Panc1 (cell line): ENCODE data around the gene LENEP. TPM values are rescaled to one million over a fixed set of nuclear protein-coding genes. Genes with fewer than 3 reads are reported as not detected.

Experiments
- ATAC-seq: fragments of 200-7000 bp; cut with Tn5 transposase; 2 replicates; pipeline ENCODE4 v1.9.1; 2020; ENCODE audit warnings: mild to moderate bottlenecking, moderate library complexity
- Bru-seq: library from RNA; stranded (reverse); fragments of 400-500 nt; gene quantifications from one replicate; lab custom pipeline; 2021; lab: Mats Ljungman, UMichigan
- BruChase-seq, 2 experiments: library from RNA; stranded (reverse); fragments of 400-500 nt; gene quantifications; one replicate each; lab custom pipeline; 2021; lab: Mats Ljungman, UMichigan
- BruUV-seq: library from RNA; stranded (reverse); fragments of 400-500 nt; replicated peaks from 2 replicates; lab custom pipeline; 2021; lab: Mats Ljungman, UMichigan
- CTCF ChIA-PET: fragments of 300-600 bp; sonication (Branson Sonifier 250); formaldehyde crosslinking; loops from one replicate; lab custom pipeline; 2022; ENCODE audit warnings: antibody characterized with exemption; lab: Charles Lee
- POLR2A ChIA-PET: fragments of 300-600 bp; sonication (Branson Sonifier 250); formaldehyde crosslinking; loops from one replicate; lab custom pipeline; 2022; ENCODE audit warnings: antibody characterized with exemption; lab: Charles Lee
- DNase-seq: peaks from one replicate; pipeline ENCODE4 v3.0.0-alpha.2; 2010; ENCODE audit warnings: low read depth, low spot score
- H3K27ac ChIP-seq: 2 replicates; pipeline ENCODE4 v1.5.1; 2011; ENCODE audit warnings: mild to moderate bottlenecking, low read length, inconsistent platforms
- H3K27me3 ChIP-seq: fragments of 200-500 bp; sonication (Bioruptor generic); 2 replicates; pipeline ENCODE4 v1.6.0; 2014; ENCODE audit warnings: low read length, inconsistent platforms; ENCODE audit not compliant: control insufficient read depth, insufficient read depth
- H3K36me3 ChIP-seq: fragments of 200-500 bp; sonication (Bioruptor generic); 2 replicates; pipeline ENCODE4 v1.5.1; 2014; ENCODE audit warnings: inconsistent platforms, mild to moderate bottlenecking, low read length, moderate library complexity; ENCODE audit not compliant: control insufficient read depth, insufficient read depth
- H3K4me1 ChIP-seq: 2 replicates; pipeline ENCODE4 v1.5.1; 2011; ENCODE audit warnings: inconsistent platforms, mild to moderate bottlenecking, low read length, moderate library complexity; ENCODE audit not compliant: control insufficient read depth, insufficient read depth
- H3K4me3 ChIP-seq, 2 experiments: 2 replicates each; pipeline ENCODE4 v1.5.1; 2011 to 2012; ENCODE audit warnings: low read depth in 2 of 2, low read length in 2 of 2, mild to moderate bottlenecking in 2 of 2, inconsistent platforms in 1 of 2, moderate library complexity in 1 of 2
- H3K9me3 ChIP-seq: fragments of 200-500 bp; sonication (Bioruptor generic); 2 replicates; pipeline ENCODE4 v1.5.1; 2014; ENCODE audit warnings: low read depth, mild to moderate bottlenecking, inconsistent platforms, low read length, moderate library complexity; ENCODE audit not compliant: control insufficient read depth, insufficient read depth
- CTCF ChIP-seq: fragments of 450-650 bp; IDR thresholded peaks from 2 replicates; pipeline ENCODE4 v1.5.1; 2017; ENCODE audit warnings: mild to moderate bottlenecking
- REST ChIP-seq, 2 experiments: IDR thresholded peaks; 2 replicates each; pipeline ENCODE4 v1.6.1; 2011 to 2012; ENCODE audit warnings: low read depth in 2 of 2, control low read depth in 1 of 2, low read length in 1 of 2, mild to moderate bottlenecking in 1 of 2, moderate library complexity in 1 of 2; ENCODE audit not compliant: insufficient read depth in 1 of 2
- SIN3A ChIP-seq: IDR thresholded peaks from 2 replicates; pipeline ENCODE4 v1.6.1; 2012; ENCODE audit warnings: low read depth, mild to moderate bottlenecking, low read length, moderate library complexity, borderline replicate concordance; ENCODE audit not compliant: insufficient read depth
- TCF7L2 ChIP-seq: IDR thresholded peaks from 2 replicates; pipeline ENCODE4 v1.6.1; 2011; ENCODE audit warnings: mild to moderate bottlenecking, low read depth, low read length, inconsistent platforms
- in situ Hi-C: cut with HindIII; loops from 2 replicates; pipeline ENCODE4 v1.10.0; 2016; ENCODE audit warnings: low sequenced_read_pairs, low pct_unique_long_range_greater_than_20kb
- intact Hi-C: fragments of 100-400 bp; cut with micrococcal nuclease; formaldehyde crosslinking; loops from one replicate; pipeline ENCODE4 v1.10.0; 2022; ENCODE audit not compliant: unreplicated experiment
- long read RNA-seq: library from polyadenylated mRNA; unstranded; transcript quantifications from one replicate; pipeline ENCODE4 v2.0.0, GENCODE V29; 2021; ENCODE audit not compliant: unreplicated experiment
- polyA plus RNA-seq: library from polyadenylated mRNA; unstranded; fragments of >200 nt; gene quantifications from one replicate; pipeline ENCODE4 v1.2.1, GENCODE V29; 2012; ENCODE audit warnings: missing spikeins; ENCODE audit not compliant: insufficient read length
- total RNA-seq: library from RNA; stranded (reverse); gene quantifications from one replicate; pipeline ENCODE4 v1.2.1, GENCODE V29; 2021; ENCODE audit not compliant: unreplicated experiment

LENEP gene
- 0.67 TPM for total RNA-seq
- polyA plus RNA-seq: not detected
- percentile 37 among the genes with signal in this experiment for Bru-seq, nascent RNA
- percentile 49 among the genes with signal in this experiment for BruChase-seq, experiment 1, labeled RNA remaining after a 2-hour chase
- BruChase-seq, experiment 2, labeled RNA remaining after a 6-hour chase: percentile 39 among the genes with signal in this experiment
- long read RNA-seq, partial matches to known transcripts: 0 of 1 reads
- long read RNA-seq, other reads (novel, unspliced or antisense): 0 of 1 reads

- TF ChIP-seq SIN3A (no peak), REST (IDR thresholded peaks at IDR 0.05; ENCODE audit: insufficient read depth in 1 of 2, low read depth in 2 of 2, low read length in 1 of 2) (no peak), TCF7L2 (no peak)
These were observed at the start of gene LENEP for GRCh38 chr1:154993572-154994268. Gene LENEP, plus strand, starts transcription at chr1:154993586. Its CDS starts 22 bp downstream, at chr1:154993608.

GRCh38 chr1:154943649-154944400 lies 49.6 kb upstream of the LENEP start:
- TF ChIP-seq CTCF: peak; percentile 94
- no peak for TF ChIP-seq SIN3A
- ChIA-PET CTCF (interaction anchor here (0.6 to 1.7 kb wide), 5 partner anchors 21 to 384 kb away, joined by 3 to 9 read pairs (median 3); no protein-coding TSS in a partner anchor), POLR2A (interaction anchor here (0.6 kb wide), 1 partner anchor 67 kb away, joined by 3 read pairs; no protein-coding TSS in a partner anchor)
- DNase-seq (no peak), ATAC-seq (peak; percentile 80)
- Histone ChIP-seq H3K9me3 (no peaks in the 10 kb centered on the region), H3K4me1 (peaks cover 6% of the 10 kb centered on the region; the same call in 1 of the 2 replicates), H3K36me3 (no peaks in the 10 kb centered on the region), H3K27me3 (no peaks in the 10 kb centered on the region), H3K4me3 (no peak overlapping the region), H3K27ac (no peak overlapping the region)
- in situ Hi-C loops (no loop called here), intact Hi-C loops (no loop called here)
- BruUV-seq: no TSS peak

More at GRCh38 chr1:154993572-154994268, at the start of gene LENEP:
- H3K36me3 ChIP-seq: peaks cover 4% of the 10 kb centered on the region; the same call in 1 of the 2 replicates
- H3K9me3 ChIP-seq: no peaks in the 10 kb centered on the region
- ChIA-PET POLR2A (interaction anchor here (0.6 to 1.6 kb wide), 4 partner anchors 9 to 24 kb away, joined by 3 to 12 read pairs (median 3); partner anchors contain the start of gene FLAD1), CTCF (interaction anchor here (0.6 to 0.8 kb wide), 3 partner anchors 19 to 24 kb away, joined by 3 to 7 read pairs (median 3); no protein-coding TSS in a partner anchor)
- peak within 1 kb of the TSS; percentile 48; the same call in 1 of the 2 replicates for H3K27ac ChIP-seq
- intact Hi-C loops (no loop called here), in situ Hi-C loops (no loop called here)
- ATAC-seq (peak; percentile 7; the same call in 1 of the 2 replicates), DNase-seq (no peak)
- BruUV-seq: no TSS peak
- no peaks in the 10 kb centered on the region for H3K27me3 ChIP-seq
- peaks cover 8% of the 10 kb centered on the region for H3K4me1 ChIP-seq
- no peak within 1 kb of the TSS for H3K4me3 ChIP-seq
